GM12878 (cell line): ENCODE data around the gene MAP3K1. TPM values are rescaled to one million over a fixed set of nuclear protein-coding genes. Genes with fewer than 3 reads are reported as not detected.

ENCODE experiments used
- ASH2L ChIP-seq: fragments of 300-600, 200-600 bp; sonication (generic); IDR thresholded peaks from 2 replicates; pipeline ENCODE4 v1.6.1; 2017; ENCODE audit warnings: low read depth, mild to moderate bottlenecking, borderline replicate concordance
- BCLAF1 ChIP-seq: fragments of 450-650 bp; IDR thresholded peaks from 2 replicates; pipeline ENCODE4 v1.6.1; 2017; ENCODE audit warnings: antibody characterized with exemption, mild to moderate bottlenecking, moderate library complexity
- IRF4 ChIP-seq: IDR thresholded peaks from 2 replicates; pipeline ENCODE4 v1.6.1; 2011; ENCODE audit warnings: low read depth, low read length
- JUND ChIP-seq: IDR thresholded peaks from 2 replicates; pipeline ENCODE4 v1.6.1; 2012; ENCODE audit warnings: low read depth, mild to moderate bottlenecking, low read length, improper control_type of control experiment, moderate library complexity
- KLF5 ChIP-seq: fragments of 450-650 bp; IDR thresholded peaks from 2 replicates; pipeline ENCODE4 v1.6.1; 2014; ENCODE audit warnings: mild to moderate bottlenecking; ENCODE audit not compliant: partially characterized antibody
- NBN ChIP-seq: fragments of 450-650 bp; IDR thresholded peaks from 2 replicates; pipeline ENCODE4 v1.6.1; 2016
- NR2C2 ChIP-seq: IDR thresholded peaks from 2 replicates; pipeline ENCODE4 v1.6.1; 2011; ENCODE audit warnings: borderline replicate concordance, low read depth; ENCODE audit not compliant: control insufficient read depth, insufficient read length
- REST ChIP-seq: IDR thresholded peaks from 2 replicates; pipeline ENCODE4 v1.6.1; 2012; ENCODE audit warnings: mild to moderate bottlenecking, low read depth, low read length
- ZSCAN29 ChIP-seq: fragments of 450-650 bp; IDR thresholded peaks from 2 replicates; pipeline ENCODE4 v1.6.1; 2017; ENCODE audit warnings: mild to moderate bottlenecking, moderate library complexity
- polyA plus RNA-seq, 11 experiments: library from polyadenylated mRNA; depleted of rRNA in 4 of 11; unstranded in 6 of 11; stranded (reverse) in 5 of 11; fragments of >200 nt; fragmentation: Nextera tagmentation in 4 of 11; fragmentation: Illumina TruSeq in 1 of 11; extraction: Ambion mirVana in 4 of 11; extraction: Trizol in 1 of 11; gene quantifications; 1 replicate in 1 of 11; 2 replicates in 10 of 11; pipeline versions ENCODE4 v1.2.1 to v1.2.3, GENCODE V29; 2011 to 2016; ENCODE audit warnings: inconsistent platforms in 2 of 11, missing spikeins in 2 of 11, low read depth in 1 of 11
- total RNA-seq, 4 experiments: library from RNA; depleted of rRNA in 3 of 4; stranded (reverse); fragments of >200 nt in 3 of 4; fragmentation: Illumina TruSeq in 1 of 4; extraction: Trizol in 1 of 4; gene quantifications; 2 replicates each; pipeline versions ENCODE4 v1.2.1 to v1.2.3, GENCODE V29; 2013 to 2021
- TF ChIP-seq, protein P1 (sequence below): fragments of 450-650 bp; IDR thresholded peaks from 2 replicates; pipeline ENCODE4 v1.6.1; 2016; ENCODE audit warnings: mild to moderate bottlenecking, moderate library complexity, borderline replicate concordance
- TF ChIP-seq, protein P2 (sequence below): fragments of 150-350 bp; IDR thresholded peaks from 2 replicates; pipeline ENCODE4 v1.6.1; 2016; ENCODE audit warnings: low read depth, low read length
- TF ChIP-seq, protein P3 (sequence below): IDR thresholded peaks from 2 replicates; pipeline ENCODE4 v1.6.1; 2011; ENCODE audit warnings: borderline replicate concordance, low read depth, mild to moderate bottlenecking, moderate library complexity, low read length; ENCODE audit not compliant: insufficient read depth, poor library complexity, severe bottlenecking

MAP3K1 gene
- total and polyA plus RNA-seq, 10 of the 15 experiments (the other 5 are each of a cell fraction or from before 2014, with no cell fraction given), result 7.5 to 24.6 (median 12.6) TPM

GRCh38 chr5:56815658-56816545 is 553 bp downstream of the MAP3K1 start (continued):
- TF ChIP-seq ASH2L (no peak), IRF4 (no peak), ZSCAN29 (no peak), BCLAF1 (no peak), REST (no peak), KLF5 (no peak), JUND (no peak), NBN (no peak), NR2C2 (no peak)
- TF ChIP-seq, protein P1, sequence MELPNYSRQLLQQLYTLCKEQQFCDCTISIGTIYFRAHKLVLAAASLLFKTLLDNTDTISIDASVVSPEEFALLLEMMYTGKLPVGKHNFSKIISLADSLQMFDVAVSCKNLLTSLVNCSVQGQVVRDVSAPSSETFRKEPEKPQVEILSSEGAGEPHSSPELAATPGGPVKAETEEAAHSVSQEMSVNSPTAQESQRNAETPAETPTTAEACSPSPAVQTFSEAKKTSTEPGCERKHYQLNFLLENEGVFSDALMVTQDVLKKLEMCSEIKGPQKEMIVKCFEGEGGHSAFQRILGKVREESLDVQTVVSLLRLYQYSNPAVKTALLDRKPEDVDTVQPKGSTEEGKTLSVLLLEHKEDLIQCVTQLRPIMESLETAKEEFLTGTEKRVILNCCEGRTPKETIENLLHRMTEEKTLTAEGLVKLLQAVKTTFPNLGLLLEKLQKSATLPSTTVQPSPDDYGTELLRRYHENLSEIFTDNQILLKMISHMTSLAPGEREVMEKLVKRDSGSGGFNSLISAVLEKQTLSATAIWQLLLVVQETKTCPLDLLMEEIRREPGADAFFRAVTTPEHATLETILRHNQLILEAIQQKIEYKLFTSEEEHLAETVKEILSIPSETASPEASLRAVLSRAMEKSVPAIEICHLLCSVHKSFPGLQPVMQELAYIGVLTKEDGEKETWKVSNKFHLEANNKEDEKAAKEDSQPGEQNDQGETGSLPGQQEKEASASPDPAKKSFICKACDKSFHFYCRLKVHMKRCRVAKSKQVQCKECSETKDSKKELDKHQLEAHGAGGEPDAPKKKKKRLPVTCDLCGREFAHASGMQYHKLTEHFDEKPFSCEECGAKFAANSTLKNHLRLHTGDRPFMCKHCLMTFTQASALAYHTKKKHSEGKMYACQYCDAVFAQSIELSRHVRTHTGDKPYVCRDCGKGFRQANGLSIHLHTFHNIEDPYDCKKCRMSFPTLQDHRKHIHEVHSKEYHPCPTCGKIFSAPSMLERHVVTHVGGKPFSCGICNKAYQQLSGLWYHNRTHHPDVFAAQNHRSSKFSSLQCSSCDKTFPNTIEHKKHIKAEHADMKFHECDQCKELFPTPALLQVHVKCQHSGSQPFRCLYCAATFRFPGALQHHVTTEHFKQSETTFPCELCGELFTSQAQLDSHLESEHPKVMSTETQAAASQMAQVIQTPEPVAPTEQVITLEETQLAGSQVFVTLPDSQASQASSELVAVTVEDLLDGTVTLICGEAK, result no peak
- TF ChIP-seq, protein P2, sequence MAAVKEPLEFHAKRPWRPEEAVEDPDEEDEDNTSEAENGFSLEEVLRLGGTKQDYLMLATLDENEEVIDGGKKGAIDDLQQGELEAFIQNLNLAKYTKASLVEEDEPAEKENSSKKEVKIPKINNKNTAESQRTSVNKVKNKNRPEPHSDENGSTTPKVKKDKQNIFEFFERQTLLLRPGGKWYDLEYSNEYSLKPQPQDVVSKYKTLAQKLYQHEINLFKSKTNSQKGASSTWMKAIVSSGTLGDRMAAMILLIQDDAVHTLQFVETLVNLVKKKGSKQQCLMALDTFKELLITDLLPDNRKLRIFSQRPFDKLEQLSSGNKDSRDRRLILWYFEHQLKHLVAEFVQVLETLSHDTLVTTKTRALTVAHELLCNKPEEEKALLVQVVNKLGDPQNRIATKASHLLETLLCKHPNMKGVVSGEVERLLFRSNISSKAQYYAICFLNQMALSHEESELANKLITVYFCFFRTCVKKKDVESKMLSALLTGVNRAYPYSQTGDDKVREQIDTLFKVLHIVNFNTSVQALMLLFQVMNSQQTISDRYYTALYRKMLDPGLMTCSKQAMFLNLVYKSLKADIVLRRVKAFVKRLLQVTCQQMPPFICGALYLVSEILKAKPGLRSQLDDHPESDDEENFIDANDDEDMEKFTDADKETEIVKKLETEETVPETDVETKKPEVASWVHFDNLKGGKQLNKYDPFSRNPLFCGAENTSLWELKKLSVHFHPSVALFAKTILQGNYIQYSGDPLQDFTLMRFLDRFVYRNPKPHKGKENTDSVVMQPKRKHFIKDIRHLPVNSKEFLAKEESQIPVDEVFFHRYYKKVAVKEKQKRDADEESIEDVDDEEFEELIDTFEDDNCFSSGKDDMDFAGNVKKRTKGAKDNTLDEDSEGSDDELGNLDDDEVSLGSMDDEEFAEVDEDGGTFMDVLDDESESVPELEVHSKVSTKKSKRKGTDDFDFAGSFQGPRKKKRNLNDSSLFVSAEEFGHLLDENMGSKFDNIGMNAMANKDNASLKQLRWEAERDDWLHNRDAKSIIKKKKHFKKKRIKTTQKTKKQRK, result no peak
- TF ChIP-seq, protein P3, sequence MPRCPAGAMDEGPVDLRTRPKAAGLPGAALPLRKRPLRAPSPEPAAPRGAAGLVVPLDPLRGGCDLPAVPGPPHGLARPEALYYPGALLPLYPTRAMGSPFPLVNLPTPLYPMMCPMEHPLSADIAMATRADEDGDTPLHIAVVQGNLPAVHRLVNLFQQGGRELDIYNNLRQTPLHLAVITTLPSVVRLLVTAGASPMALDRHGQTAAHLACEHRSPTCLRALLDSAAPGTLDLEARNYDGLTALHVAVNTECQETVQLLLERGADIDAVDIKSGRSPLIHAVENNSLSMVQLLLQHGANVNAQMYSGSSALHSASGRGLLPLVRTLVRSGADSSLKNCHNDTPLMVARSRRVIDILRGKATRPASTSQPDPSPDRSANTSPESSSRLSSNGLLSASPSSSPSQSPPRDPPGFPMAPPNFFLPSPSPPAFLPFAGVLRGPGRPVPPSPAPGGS, result no peak
